Neuronal stem cell (in vitro differentiated cells): ENCODE measurements around the gene SMIM7. TPM values are rescaled to one million over a fixed set of nuclear protein-coding genes. Genes with fewer than 3 reads are reported as not detected.

Experiments used
- DNase-seq: peaks from one replicate; pipeline ENCODE4 v3.0.0-alpha.2; 2013; ENCODE audit warnings: low spot score
- H2AFZ ChIP-seq: one replicate; pipeline ENCODE4 v1.6.1; 2013; ENCODE audit warnings: mild to moderate bottlenecking, low read length, inconsistent platforms
- H2AK5ac ChIP-seq: 2 replicates; pipeline ENCODE4 v1.6.1; 2013; ENCODE audit warnings: low read depth, mild to moderate bottlenecking, inconsistent platforms, low read length, moderate library complexity, mixed read lengths
- H2BK120ac ChIP-seq: 2 replicates; pipeline ENCODE4 v1.6.1; 2013; ENCODE audit warnings: low read depth, mild to moderate bottlenecking, inconsistent platforms, low read length, moderate library complexity, mixed read lengths
- H2BK12ac ChIP-seq: one replicate; pipeline ENCODE4 v1.6.1; 2013; ENCODE audit warnings: low read length, inconsistent platforms
- H2BK15ac ChIP-seq: 2 replicates; pipeline ENCODE4 v1.6.1; 2013; ENCODE audit warnings: mild to moderate bottlenecking, low read length, inconsistent platforms, mixed read lengths
- H2BK5ac ChIP-seq: one replicate; pipeline ENCODE4 v1.6.1; 2013; ENCODE audit warnings: inconsistent platforms, mild to moderate bottlenecking, low read length, moderate library complexity
- H3K14ac ChIP-seq: one replicate; pipeline ENCODE4 v1.6.1; 2013; ENCODE audit warnings: low read length, inconsistent platforms
- H3K18ac ChIP-seq: 2 replicates; pipeline ENCODE4 v1.6.1; 2013; ENCODE audit warnings: low read length, inconsistent platforms
- H3K23ac ChIP-seq: 2 replicates; pipeline ENCODE4 v1.6.1; 2013; ENCODE audit warnings: low read depth, mild to moderate bottlenecking, mixed read lengths, low read length, inconsistent platforms; ENCODE audit not compliant: poor library complexity
- H3K27ac ChIP-seq: replicated peaks from 3 replicates; pipeline ENCODE4 v1.5.1; 2013; ENCODE audit warnings: low read length, inconsistent platforms
- H3K27me3 ChIP-seq, 3 experiments: 2 replicates each; pipeline ENCODE4 v1.6.1; 2013; ENCODE audit warnings: low read length in 3 of 3, mild to moderate bottlenecking in 2 of 3, inconsistent platforms in 1 of 3, low read depth in 1 of 3, mixed read lengths in 1 of 3, moderate library complexity in 1 of 3; ENCODE audit not compliant: control insufficient read depth in 3 of 3, insufficient read depth in 3 of 3
- H3K36me3 ChIP-seq, 2 donors: replicated peaks in 1 of 2; 2 replicates each; pipeline ENCODE4 v1.6.1; 2013; ENCODE audit warnings: low read length in 2 of 2; ENCODE audit not compliant: control insufficient read depth in 2 of 2, insufficient read depth in 2 of 2
- H3K4ac ChIP-seq: 2 replicates; pipeline ENCODE4 v1.6.1; 2013; ENCODE audit warnings: inconsistent platforms, mild to moderate bottlenecking, low read length, moderate library complexity
- H3K4me1 ChIP-seq, 2 donors: 1 replicate in 1 of 2; 2 replicates in 1 of 2; pipeline ENCODE4 v1.6.1; 2013; ENCODE audit warnings: low read length in 2 of 2, low read depth in 1 of 2; ENCODE audit not compliant: control insufficient read depth in 2 of 2, insufficient read depth in 1 of 2
- H3K4me2 ChIP-seq: one replicate; pipeline ENCODE4 v1.6.1; 2013; ENCODE audit warnings: mild to moderate bottlenecking, low read length, inconsistent platforms; ENCODE audit not compliant: insufficient read depth, poor library complexity, severe bottlenecking
- H3K4me3 ChIP-seq, 2 donors: 2 replicates each; pipeline ENCODE4 v1.5.1; 2013; ENCODE audit warnings: low read length in 2 of 2, mild to moderate bottlenecking in 2 of 2, inconsistent platforms in 1 of 2, moderate library complexity in 1 of 2
- H3K79me1 ChIP-seq: one replicate; pipeline ENCODE4 v1.6.1; 2013; ENCODE audit warnings: low read depth, mild to moderate bottlenecking, inconsistent platforms, low read length, moderate library complexity
- H3K9ac ChIP-seq: one replicate; pipeline ENCODE4 v1.6.1; 2013; ENCODE audit warnings: mild to moderate bottlenecking, low read depth, low read length, inconsistent platforms; ENCODE audit not compliant: poor library complexity
- H3K9me3 ChIP-seq, 2 donors: replicated peaks in 1 of 2; 2 replicates each; pipeline versions ENCODE3 to v1.6.1; 2013; ENCODE audit warnings: low read length in 2 of 2, mild to moderate bottlenecking in 2 of 2, inconsistent platforms in 1 of 2, low read depth in 1 of 2, mixed read lengths in 1 of 2, moderate library complexity in 1 of 2; ENCODE audit not compliant: control insufficient read depth in 2 of 2, insufficient read depth in 1 of 2
- H4K8ac ChIP-seq: one replicate; pipeline ENCODE4 v1.6.1; 2013; ENCODE audit warnings: low read depth, mild to moderate bottlenecking, inconsistent platforms, low read length, moderate library complexity
- H4K91ac ChIP-seq: one replicate; pipeline ENCODE4 v1.6.1; 2013; ENCODE audit warnings: low read length, low read depth, mild to moderate bottlenecking, inconsistent platforms; ENCODE audit not compliant: poor library complexity
- WGBS, 2 donors: extraction: QIAGEN DNeasy Blood & Tissue Kit; methylation state at CpG; one replicate each; pipeline ENCODE4 v1.1.7; 2013; ENCODE audit warnings: missing lambda C conversion rate in 2 of 2, mixed read lengths in 1 of 2; ENCODE audit not compliant: insufficient read length in 2 of 2, insufficient replicate concordance in 1 of 2; ENCODE audit errors: extremely low coverage in 2 of 2; 5-methylcytosine and 5-hydroxymethylcytosine counted together
- polyA plus RNA-seq, 2 experiments: library from polyadenylated mRNA; stranded (reverse); fragments of 200-250 nt; gene quantifications; one replicate each; pipeline ENCODE4 v1.2.3, GENCODE V29; 2013

Gene SMIM7
- 72.1 TPM for polyA plus RNA-seq (2013, experiment 1 of 2)
- 73.2 TPM for polyA plus RNA-seq (2013, experiment 2 of 2)

DNA sequence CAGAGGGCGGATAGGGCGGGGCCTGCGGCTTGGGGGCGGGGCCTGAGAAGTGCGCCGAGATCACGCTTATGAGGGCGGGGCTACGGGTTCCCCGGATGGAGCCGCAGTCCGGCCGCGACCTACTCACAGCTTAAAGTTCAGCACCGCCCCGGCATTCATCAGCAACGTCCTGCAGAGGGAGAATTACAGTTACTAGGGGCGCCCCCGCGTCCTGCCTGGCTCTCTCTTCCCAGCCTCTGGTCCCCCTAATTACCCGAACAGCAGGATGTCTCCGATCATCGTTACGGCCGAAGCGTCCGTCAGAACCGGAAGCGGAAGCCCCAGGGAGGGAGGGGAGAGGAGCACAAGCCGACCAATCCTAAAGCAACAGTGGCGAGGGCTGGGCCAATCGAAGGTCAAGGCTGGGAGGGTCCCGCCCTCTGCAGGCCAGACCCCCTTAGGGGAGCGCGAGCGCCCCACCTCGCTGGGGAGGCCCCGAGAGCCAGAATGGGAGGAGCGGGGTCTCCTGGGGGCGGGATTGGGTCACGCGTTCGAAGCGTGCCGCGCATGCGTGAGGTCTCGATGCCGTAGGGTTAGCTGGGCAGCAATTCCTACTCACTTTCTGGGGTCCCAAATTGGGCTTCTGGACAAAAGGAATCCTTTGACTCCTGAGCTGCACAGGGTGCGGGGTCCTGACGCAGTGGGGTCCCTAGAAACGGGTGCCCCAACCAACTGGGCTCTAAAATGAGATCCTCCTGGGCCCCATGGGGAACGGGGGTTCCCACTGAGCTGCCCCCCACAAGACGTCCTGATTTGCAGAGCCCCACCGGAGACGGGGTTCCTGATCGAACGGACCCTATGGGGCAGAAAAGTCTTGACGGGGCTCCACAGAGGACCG is at the start of gene SMIM7:
Gene SMIM7, minus strand, starts transcription at position 313 of the 877 bp plus-strand sequence. Its CDS starts 34 bp downstream, at position 279.
- Histone ChIP-seq H4K91ac (no peak within 1 kb of the TSS), H3K36me3 (peaks cover 21 to 41% of the 10 kb centered on the region in 2 donors), H4K8ac (peak within 1 kb of the TSS; percentile 87), H3K4ac (peak within 1 kb of the TSS; percentile 98), H3K4me3 (peak within 1 kb of the TSS; percentile 73 to 91), H3K9ac (peak within 1 kb of the TSS; percentile 93), H3K27me3 (peaks cover 0 to 16% (median 9%) of the 10 kb centered on the region in 3 experiments), H2AFZ (peak within 1 kb of the TSS; percentile 96), H3K27ac (peak within 1 kb of the TSS; percentile 92), H3K4me1 (peaks cover 4 to 11% of the 10 kb centered on the region in 2 donors), H3K79me1 (peaks cover 16% of the 10 kb centered on the region), H2BK120ac (peak within 1 kb of the TSS; percentile 64), H3K18ac (peak within 1 kb of the TSS; percentile 100), H3K9me3 (peaks cover 0 to 6% of the 10 kb centered on the region in 2 donors), H3K4me2 (peak within 1 kb of the TSS; percentile 97), H3K23ac (peak within 1 kb of the TSS; percentile 98), H2BK5ac (peak within 1 kb of the TSS; percentile 57), H2BK12ac (no peak within 1 kb of the TSS), H2AK5ac (peak within 1 kb of the TSS; percentile 93), H2BK15ac (peak within 1 kb of the TSS; percentile 79), H3K14ac (peak within 1 kb of the TSS; percentile 95)
- WGBS, 2 donors = no CpG with 5 or more reads among the region's 60 CpGs
- DNase-seq = peak; percentile 97

DNA sequence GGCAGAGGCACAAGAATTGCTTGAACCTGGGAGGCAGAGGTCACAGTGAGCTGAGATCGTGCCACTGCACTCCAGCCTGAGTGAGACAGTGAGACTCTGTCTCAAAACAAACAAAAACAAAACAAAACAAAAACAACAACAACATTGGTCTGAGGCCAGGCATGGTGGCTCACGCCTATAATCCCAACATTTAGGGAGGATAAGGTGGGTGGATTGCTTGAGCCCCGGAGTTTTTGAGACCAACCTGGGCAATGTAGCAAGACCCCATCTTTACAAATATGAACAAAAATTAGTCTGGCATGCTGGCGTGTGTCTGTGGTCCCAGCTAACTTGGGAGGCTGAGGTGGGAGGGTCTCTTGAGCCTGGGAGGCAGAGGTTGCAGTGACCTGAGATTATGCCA is 43.7 kb upstream of the SMIM7 start:
- Histone ChIP-seq H3K4me1 (peaks cover 0 to 3% of the 10 kb centered on the region in 2 donors), H3K79me1 (no peaks in the 10 kb centered on the region), H3K9ac (no peak overlapping the region), H3K4me2 (no peak overlapping the region), H2BK120ac (no peak overlapping the region), H3K4ac (no peak overlapping the region), H3K4me3 (no peak overlapping the region), H3K36me3 (no peaks in the 10 kb centered on the region), H3K9me3 (no peaks in the 10 kb centered on the region), H3K14ac (no peak overlapping the region), H4K8ac (no peak overlapping the region), H2BK12ac (no peak overlapping the region), H3K23ac (no peak overlapping the region), H3K27ac (no peak overlapping the region), H4K91ac (no peak overlapping the region), H3K27me3 (no peaks in the 10 kb centered on the region), H2BK5ac (no peak overlapping the region), H3K18ac (no peak overlapping the region), H2AFZ (no peak overlapping the region), H2AK5ac (no peak overlapping the region), H2BK15ac (no peak overlapping the region)
- no peak for DNase-seq
- WGBS, 2 donors = no CpG with 5 or more reads among the region's 4 CpGs

DNA sequence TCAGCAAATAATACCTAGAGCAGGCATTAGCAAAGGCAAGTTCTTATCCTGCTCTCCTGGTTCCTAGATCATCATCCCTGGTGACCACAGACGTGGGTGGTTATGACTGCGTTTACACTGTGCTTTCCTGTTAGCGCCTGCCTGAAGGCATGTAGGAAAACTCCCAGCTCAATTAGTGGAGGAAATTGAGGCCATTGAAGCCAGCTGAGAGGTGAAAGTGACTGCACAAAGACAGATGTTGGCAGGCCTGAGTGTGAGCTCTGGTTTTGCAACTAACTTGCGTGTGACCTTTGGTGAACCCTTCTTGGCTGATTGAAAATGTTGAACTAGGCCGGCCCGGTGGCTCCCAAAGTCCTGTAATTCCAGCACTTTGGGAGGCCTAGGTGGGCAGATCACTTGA is 42.2 kb upstream of the SMIM7 start:
- Histone ChIP-seq H2AFZ (no peak overlapping the region), H3K9ac (no peak overlapping the region), H3K27ac (no peak overlapping the region), H2AK5ac (no peak overlapping the region), H2BK5ac (no peak overlapping the region), H3K4me2 (no peak overlapping the region), H3K14ac (no peak overlapping the region), H3K36me3 (no peaks in the 10 kb centered on the region), H3K23ac (no peak overlapping the region), H4K91ac (no peak overlapping the region), H3K4me3 (no peak overlapping the region), H2BK12ac (no peak overlapping the region), H3K18ac (no peak overlapping the region), H2BK120ac (no peak overlapping the region), H2BK15ac (no peak overlapping the region), H3K4me1 (peaks cover 0 to 3% of the 10 kb centered on the region in 2 donors), H3K79me1 (no peaks in the 10 kb centered on the region), H4K8ac (no peak overlapping the region), H3K4ac (no peak overlapping the region), H3K9me3 (no peaks in the 10 kb centered on the region), H3K27me3 (no peaks in the 10 kb centered on the region)
- WGBS, 2 donors = no CpG with 5 or more reads among the region's 6 CpGs
- DNase-seq = no peak

DNA sequence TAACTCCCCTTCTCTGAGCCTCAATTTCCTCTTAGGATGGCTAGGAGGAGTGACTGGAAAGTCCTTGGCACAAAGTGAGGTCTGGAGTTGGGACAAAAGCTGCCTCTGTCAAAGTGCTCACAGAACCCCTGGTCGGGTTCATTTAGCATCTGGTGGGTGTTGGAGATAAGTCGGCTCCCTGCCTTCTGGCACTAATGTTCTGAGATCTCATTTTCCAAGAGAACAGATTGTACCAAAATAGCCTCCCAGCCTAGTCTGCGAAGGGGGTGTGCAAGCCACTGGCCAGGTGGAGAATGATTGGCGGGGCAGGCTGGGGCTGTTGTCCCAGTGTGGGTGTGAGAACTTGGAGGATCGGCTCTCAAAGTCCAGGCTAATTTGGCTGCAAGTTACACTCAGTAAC is 39.0 kb upstream of the SMIM7 start:
- Histone ChIP-seq H3K18ac (no peak overlapping the region), H2BK120ac (no peak overlapping the region), H3K23ac (no peak overlapping the region), H3K9me3 (no peaks in the 10 kb centered on the region), H3K36me3 (no peaks in the 10 kb centered on the region), H2BK15ac (no peak overlapping the region), H3K9ac (no peak overlapping the region), H3K4me3 (no peak overlapping the region), H2AFZ (peak overlapping the region; percentile 22), H3K4me1 (peaks cover 0 to 3% of the 10 kb centered on the region in 2 donors), H3K14ac (no peak overlapping the region), H4K8ac (no peak overlapping the region), H2BK5ac (no peak overlapping the region), H4K91ac (no peak overlapping the region), H2AK5ac (no peak overlapping the region), H3K4me2 (no peak overlapping the region), H2BK12ac (no peak overlapping the region), H3K27ac (no peak overlapping the region), H3K27me3 (no peaks in the 10 kb centered on the region), H3K79me1 (no peaks in the 10 kb centered on the region), H3K4ac (no peak overlapping the region)
- DNase-seq = no peak
- WGBS, 2 donors = no CpG with 5 or more reads among the region's 5 CpGs
